ENCODE measurements around the gene PAPSS1. TPM values are rescaled to one million over a fixed set of nuclear protein-coding genes. Genes with fewer than 3 reads are reported as not detected.

PAPSS1 gene
- 68.2 and 68.6 TPM in 2 replicates for total RNA-seq

GRCh38 chr4:107719922-107720722 is at the start of gene PAPSS1:
Gene PAPSS1 (minus strand): TSS chr4:107720234. CDS start chr4:107720179, 55 bp downstream.

Other genes starting within 250 kb of the PAPSS1 start
- gene SGMS2, start 104.7 kb upstream of the PAPSS1 start, total RNA-seq = 96.4 and 118 TPM in 2 replicates
- 7.5 and 21.0 TPM in 2 replicates for gene CYP2U1, start 211.3 kb upstream of the PAPSS1 start, total RNA-seq

Measured in uterine smooth muscle cell (primary cell).